ENCODE results near the gene WDR41. TPM values are rescaled to one million over a fixed set of nuclear protein-coding genes. Genes with fewer than 3 reads are reported as not detected.
"Not testable (repeated sequence)": the region's sequence is repeated elsewhere in the genome, so short reads cannot be mapped to it uniquely, and the experiment has no call there.

The WDR41 gene
- total RNA-seq, 2 donors from 2014 or later = 24.6 to 26.1 TPM

DNA sequence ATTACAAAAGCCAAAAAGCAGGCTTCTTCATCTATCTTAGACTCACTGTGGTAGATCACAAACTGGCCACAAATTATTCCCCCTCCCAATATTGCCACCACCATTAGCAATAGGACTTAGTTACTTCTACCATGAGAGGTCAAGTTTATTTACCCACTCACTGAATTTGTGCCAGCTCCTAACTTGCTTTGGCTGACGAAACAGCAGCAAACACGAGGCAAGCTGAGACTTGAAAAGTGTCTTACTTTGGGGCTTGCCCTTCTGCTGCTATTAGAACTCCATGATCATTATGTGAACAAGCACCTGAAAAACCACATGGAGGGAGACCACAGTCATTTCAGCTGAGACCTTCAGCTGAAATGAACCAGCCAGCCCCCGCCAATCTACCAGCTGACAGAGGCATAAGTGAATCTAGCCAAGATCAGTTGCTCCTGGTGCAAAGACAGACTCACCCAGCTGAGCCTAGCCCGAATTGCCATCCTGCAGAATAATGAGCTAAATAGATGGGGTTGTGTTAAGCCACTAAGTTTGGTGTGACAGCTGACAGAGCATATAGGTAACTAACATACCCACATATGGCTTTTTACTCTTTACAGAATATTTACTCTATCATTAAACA lies 5.7 kb downstream of the WDR41 start:
- TF ChIP-seq CTCF (IDR thresholded peaks at IDR 0.05) = no peak
- peaks cover 0 to 9% of the 10 kb centered on the region in 2 donors for H3K4me1 ChIP-seq
- DNase-seq (ENCODE audit: low spot score) = no peak
- no peak overlapping the region for H3K4me3 ChIP-seq
- no peaks in the 10 kb centered on the region for H3K27me3 ChIP-seq
- peaks cover 16% of the 10 kb centered on the region for H3K36me3 ChIP-seq
- no peak overlapping the region for H3K27ac ChIP-seq
- no peaks in the 10 kb centered on the region for H3K9me3 ChIP-seq

DNA sequence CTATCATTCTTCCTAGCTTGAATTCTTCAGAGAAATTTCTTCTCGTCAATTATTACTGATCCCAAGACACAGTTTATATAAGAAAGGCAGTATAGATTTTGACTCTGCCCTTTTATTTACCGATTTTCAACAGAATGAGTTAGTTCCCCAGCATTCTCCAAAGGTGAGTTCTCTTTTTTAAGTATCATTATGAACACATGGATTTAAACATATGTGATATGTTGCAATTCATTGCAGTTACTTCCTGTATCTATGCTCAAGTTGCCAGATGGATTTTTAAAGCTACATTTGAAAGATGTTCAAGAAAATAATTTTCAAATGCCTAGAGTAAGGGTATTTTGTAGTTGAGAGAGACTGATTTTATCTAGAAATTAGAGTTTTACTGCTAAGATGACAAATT lies 8.4 kb downstream of the WDR41 start:
- Histone ChIP-seq H3K27ac (no peak overlapping the region), H3K9me3 (no peaks in the 10 kb centered on the region), H3K4me1 (no peaks in the 10 kb centered on the region), H3K36me3 (peaks cover 16% of the 10 kb centered on the region), H3K4me3 (no peak overlapping the region), H3K27me3 (no peaks in the 10 kb centered on the region)
- TF ChIP-seq CTCF (IDR thresholded peaks at IDR 0.05) = no peak
- DNase-seq (ENCODE audit: low spot score) = no peak

GRCh38 chr5:77475041-77475440 lies 17.1 kb downstream of the WDR41 start:
- H3K27me3 ChIP-seq; DNase-seq (ENCODE audit: low spot score); H3K4me3 ChIP-seq; H3K27ac ChIP-seq; H3K4me1 ChIP-seq; H3K36me3 ChIP-seq; H3K9me3 ChIP-seq: not testable (repeated sequence)

DNA sequence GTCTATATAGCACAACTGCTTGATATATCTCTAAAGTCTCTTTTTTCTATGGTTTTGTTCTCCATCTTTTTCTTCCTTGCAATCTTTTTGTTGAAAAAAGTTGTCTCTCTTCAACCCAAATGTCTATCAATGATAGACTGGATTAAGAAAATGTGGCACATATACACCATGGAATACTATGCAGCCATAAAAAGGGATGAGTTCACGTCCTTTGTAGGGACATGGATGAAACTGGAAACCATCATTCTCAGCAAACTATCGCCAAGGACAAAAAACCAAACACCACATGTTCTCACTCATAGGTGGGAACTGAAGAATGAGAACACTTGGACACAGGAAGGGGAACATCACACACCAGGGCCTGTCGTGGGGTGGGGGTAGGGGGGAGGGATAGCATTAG lies 23.2 kb downstream of the WDR41 start:
- H3K4me1 ChIP-seq; H3K27me3 ChIP-seq; H3K9me3 ChIP-seq; H3K4me3 ChIP-seq; DNase-seq (ENCODE audit: low spot score); H3K27ac ChIP-seq; H3K36me3 ChIP-seq: not testable (repeated sequence)

GRCh38 chr5:77463905-77464304 lies 28.2 kb downstream of the WDR41 start:
- H3K4me1 ChIP-seq = no peaks in the 10 kb centered on the region
- H3K36me3 ChIP-seq = no peaks in the 10 kb centered on the region
- peaks cover 0 to 3% of the 10 kb centered on the region in 2 donors for H3K9me3 ChIP-seq
- DNase-seq (ENCODE audit: low spot score) = no peak
- H3K27me3 ChIP-seq = no peaks in the 10 kb centered on the region
- no peak overlapping the region for H3K27ac ChIP-seq
- no peak for TF ChIP-seq CTCF (IDR thresholded peaks at IDR 0.05)
- H3K4me3 ChIP-seq = no peak overlapping the region

DNA sequence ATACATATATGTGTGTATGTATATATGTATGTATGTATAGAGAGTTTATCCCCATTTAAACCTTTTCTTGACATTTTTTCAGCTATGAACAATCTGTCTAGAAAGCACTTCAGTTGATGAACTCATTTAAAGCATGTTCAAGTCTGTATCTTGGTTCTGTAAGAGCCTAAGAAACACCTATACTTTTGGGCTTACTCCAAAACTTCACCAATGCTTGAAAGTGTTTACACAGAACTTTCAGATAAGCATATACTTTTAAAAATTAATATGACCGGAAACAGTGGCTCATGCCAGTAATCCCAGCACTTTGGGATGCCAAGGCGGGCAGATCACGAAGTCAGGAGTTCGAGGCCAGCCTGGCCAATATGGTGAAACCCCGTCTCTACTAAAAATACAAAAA lies 30.8 kb downstream of the WDR41 start:
- no peaks in the 10 kb centered on the region for H3K36me3 ChIP-seq
- H3K4me1 ChIP-seq = no peaks in the 10 kb centered on the region
- H3K27me3 ChIP-seq = no peaks in the 10 kb centered on the region
- H3K9me3 ChIP-seq = no peaks in the 10 kb centered on the region
- no peak overlapping the region for H3K4me3 ChIP-seq
- no peak for DNase-seq (ENCODE audit: low spot score)
- H3K27ac ChIP-seq = no peak overlapping the region
- TF ChIP-seq CTCF (IDR thresholded peaks at IDR 0.05) = no peak

- no peak for TF ChIP-seq CTCF (IDR thresholded peaks at IDR 0.05)
- Histone ChIP-seq H3K36me3 (no peaks in the 10 kb centered on the region), H3K27ac (no peak overlapping the region), H3K9me3 (no peaks in the 10 kb centered on the region), H3K4me3 (no peak overlapping the region), H3K27me3 (no peaks in the 10 kb centered on the region), H3K4me1 (peaks cover 0 to 7% of the 10 kb centered on the region in 2 donors)
- no peak for DNase-seq (ENCODE audit: low spot score)
Measured at GRCh38 chr5:77454123-77454522, 38.0 kb downstream of the WDR41 start.

Measured in right atrium auricular region (tissue), 2 donors.